Prostate gland (tissue), 2 donors: ENCODE results near the gene KHDC4.

Source experiments
- CTCF ChIP-seq, 4 experiments: fragments of 200-600 bp in 2 of 4; fragments of 450-650 bp in 2 of 4; sonication (generic) in 2 of 4; IDR thresholded peaks; 1 replicate in 3 of 4; 2 replicates in 1 of 4; pipeline ENCODE4 v1.5.1; 2016 to 2019; ENCODE audit warnings: antibody characterized with exemption in 4 of 4, mild to moderate bottlenecking in 2 of 4, moderate library complexity in 2 of 4
- POLR2A ChIP-seq: fragments of 450-650 bp; IDR thresholded peaks from one replicate; pipeline ENCODE4 v1.6.1; 2016; ENCODE audit warnings: antibody characterized with exemption, mild to moderate bottlenecking

DNA sequence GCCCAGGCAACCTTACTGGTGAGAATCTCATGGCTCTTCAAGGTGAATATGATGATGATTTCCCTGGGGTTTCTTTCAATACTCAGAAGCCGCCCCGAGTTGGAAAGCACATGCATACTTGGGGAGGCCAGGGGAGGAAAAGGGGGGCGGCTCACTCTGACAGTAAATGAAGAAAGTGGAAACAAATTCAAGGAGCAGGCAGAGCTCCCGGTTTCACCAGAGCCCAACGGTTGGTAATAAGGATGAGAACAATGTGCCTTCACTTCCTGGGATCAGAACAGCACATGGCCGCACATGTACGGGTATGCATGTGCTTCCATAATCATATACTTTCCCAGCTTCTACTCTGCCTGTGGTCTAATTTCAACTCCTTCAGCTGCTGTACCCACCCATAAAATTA is 47.9 kb upstream of the KHDC4 start:
- TF ChIP-seq POLR2A (no peak), CTCF (IDR thresholded peaks at IDR 0.05) (no peak)
